ENCODE data around the gene SLC37A3.
"Not testable (repeated sequence)": the region's sequence is repeated elsewhere in the genome, so short reads cannot be mapped to it uniquely, and the experiment has no call there.

SLC37A3 gene

DNA sequence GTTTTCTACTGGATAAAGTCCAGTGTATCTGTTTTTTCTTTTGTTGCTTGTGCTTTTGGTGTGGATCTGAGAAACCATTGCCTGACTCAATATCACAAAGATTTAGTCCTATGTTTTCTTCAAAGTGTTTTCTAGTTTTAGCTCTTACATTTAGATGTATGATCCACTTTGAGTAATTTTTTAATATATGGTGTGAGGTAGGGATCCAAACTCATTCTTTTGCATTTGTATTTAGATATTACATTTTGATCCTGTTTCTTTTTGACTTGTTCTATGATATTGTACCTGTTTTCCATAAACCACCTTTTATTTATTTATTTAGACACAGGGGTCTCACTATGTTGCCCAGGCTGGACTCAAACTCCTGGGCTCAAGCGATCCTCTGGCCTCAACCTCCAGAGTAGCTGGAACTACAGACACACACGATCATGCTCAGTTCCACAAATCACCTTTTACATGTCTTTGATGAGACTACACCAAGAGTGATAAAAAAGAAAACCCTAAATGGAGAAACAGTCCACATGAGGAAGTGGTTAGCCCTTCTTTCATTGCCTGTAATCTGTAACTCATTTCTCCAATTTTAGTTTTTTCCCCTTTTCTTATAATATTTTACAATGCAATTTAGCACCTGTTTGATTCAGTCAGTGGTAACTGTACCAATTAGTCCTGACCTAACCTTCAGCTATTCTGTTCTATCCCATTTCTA is 86.0 kb downstream of the SLC37A3 start:
- no peak for DNase-seq (ENCODE audit: low read depth)

- DNase-seq (ENCODE audit: low read depth): not testable (repeated sequence)
Measured at GRCh38 chr7:140311128-140311527, 87.2 kb downstream of the SLC37A3 start.

DNA sequence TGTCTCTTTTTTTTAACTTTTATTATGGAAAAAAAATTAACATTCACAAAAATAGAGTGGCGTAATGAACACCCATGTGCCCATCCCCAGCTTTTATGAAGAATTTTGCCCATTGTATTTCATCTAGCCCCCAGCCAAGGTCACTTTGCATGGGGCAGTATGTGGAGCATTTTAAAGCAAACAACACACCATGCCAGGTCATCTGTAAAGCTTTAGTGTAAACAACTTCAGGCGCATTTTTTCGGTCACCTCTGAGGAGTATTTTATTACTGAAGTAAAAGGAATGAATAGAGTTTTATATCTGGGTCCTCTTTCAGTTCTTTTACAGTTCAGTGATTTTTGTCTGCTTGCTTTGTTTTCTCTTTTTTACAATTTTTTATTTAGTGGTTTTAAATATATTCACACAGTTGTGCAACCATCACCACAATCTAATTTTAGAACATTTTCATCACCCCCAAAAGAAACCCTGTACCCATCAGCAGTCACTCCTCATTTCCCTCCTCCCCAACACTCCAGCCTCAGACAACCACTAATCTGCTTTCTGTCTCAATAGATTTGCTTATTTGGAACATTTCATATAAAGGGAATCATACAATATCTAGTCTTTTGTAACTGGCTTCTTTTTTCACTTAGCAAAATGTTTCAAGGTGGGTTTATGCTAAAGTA is 87.9 kb downstream of the SLC37A3 start:
- no peak for DNase-seq (ENCODE audit: low read depth)

GRCh38 chr7:140308060-140308459 is 90.3 kb downstream of the SLC37A3 start:
- DNase-seq (ENCODE audit: low read depth): no peak

DNA sequence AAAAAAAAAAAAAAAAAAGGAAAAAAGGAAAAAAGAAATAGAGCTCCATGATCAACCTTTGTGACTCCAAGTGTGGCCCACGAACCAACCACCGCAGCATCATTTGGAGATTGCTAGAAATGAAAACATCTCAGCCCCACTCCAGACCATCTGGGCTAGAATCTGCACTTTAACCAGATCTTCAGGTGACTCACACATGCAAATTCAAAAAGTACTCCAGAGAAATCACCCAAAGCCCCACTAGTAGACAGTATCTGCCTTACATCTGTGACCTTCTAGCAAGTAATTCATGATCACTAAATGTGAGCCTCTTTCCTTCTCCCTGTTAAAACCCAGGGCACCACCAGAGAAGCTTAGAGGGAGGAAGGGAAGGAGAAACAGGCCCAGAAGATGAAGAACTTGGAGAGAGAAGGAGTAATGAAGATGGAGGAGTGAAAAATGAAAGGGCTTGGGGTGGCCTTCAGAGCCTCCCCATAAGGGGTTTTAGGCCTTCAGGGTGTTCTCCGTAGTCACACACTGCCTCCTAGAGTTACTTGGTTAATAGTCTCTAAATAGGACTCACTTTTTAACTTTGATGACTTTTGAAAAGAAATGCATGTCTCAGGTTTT is 94.0 kb downstream of the SLC37A3 start:
- no peak for DNase-seq (ENCODE audit: low read depth)

DNA sequence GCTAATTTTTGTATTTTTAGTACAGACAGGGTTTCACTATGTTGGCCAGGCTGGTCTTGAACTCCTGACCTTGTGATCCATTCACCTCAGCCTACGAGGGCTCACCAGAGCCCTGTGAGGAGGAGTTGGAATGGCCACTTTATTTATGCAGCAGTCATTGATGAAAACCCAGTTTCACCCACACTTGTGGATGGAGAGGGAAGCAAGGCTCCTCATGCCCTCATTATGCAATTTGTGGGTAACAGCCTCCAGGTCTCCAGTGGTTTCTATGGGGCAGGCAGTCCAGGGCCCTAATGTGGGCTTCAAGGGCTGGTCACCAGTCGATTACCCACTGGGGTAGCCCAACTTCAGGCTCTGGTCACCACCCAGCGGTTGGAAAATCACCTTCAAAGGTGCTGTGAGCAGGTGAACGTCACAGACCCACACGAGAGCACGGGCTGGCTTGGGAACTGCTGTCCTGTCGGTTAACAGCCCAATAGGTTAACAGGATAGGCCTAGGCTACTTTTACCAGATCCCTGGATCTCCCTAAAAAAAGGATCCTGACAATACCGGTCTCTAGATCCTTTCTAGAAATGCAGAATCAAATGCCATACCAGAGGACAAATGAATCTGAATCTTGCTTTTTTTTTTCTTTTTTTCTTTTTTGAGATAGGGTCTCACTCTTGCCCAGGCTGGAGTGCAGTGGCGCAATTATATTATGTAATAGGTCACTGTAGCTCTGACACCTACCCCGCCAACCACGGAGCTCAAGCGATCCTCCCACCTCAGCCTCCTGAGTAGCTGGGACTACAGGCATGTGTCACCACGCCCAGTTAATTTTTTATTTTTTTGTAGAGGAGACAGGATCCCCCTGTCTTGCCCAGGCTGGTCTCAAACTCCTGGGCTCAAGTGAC is 97.8 kb downstream of the SLC37A3 start:
- DNase-seq (ENCODE audit: low read depth): no peak

DNA sequence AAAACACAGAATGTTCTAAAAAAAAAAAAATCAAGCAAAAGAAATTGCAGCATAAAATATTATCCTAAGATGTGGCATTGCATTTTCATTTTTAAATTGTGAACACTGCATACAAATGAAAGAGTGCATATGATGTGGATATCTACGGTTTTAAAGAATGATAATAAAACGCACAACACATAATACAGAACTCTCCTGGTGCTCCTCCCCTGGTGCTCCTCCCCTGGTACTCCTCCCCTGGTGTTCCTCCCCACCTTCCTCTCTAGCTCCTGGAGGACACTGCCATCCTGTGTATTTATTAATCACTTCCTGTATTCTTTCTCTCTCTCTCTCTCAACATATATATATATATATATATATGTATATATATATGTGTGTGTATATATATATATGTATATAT is 100.1 kb downstream of the SLC37A3 start:
- no peak for DNase-seq (ENCODE audit: low read depth)

- no peak for DNase-seq (ENCODE audit: low read depth)
Measured at GRCh38 chr7:140297192-140297591, 101.1 kb downstream of the SLC37A3 start.

- no peak for DNase-seq (ENCODE audit: low read depth)
Measured at GRCh38 chr7:140295224-140295738, 103.0 kb downstream of the SLC37A3 start.

GRCh38 chr7:140294454-140294853 is 103.9 kb downstream of the SLC37A3 start:
- DNase-seq (ENCODE audit: low read depth): no peak

DNA sequence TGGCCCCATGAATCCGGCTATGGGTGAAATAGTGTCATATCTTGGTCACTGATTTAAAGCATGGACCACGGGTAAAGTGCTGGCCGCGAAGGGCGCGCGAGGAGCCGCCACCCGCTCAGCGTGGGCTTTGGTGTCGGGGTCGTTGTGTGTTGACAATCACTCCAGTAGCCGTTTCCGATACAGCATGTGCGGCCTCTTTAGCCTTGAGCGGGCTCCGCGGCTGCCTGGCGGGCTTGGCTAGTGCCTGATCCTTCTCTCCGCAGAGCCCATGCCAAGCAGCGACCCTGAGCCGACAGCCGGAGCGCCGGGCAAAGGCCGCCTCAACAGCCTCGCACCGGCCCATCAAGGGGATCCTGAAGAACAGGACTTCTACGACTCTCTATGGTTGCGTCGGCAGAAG is 105.9 kb downstream of the SLC37A3 start:
- DNase-seq (ENCODE audit: low read depth): no peak

- DNase-seq (ENCODE audit: low read depth): no peak
Measured at GRCh38 chr7:140289804-140290203, 108.5 kb downstream of the SLC37A3 start.

GRCh38 chr7:140287988-140288387 is 110.3 kb downstream of the SLC37A3 start:
- DNase-seq (ENCODE audit: low read depth): no peak

DNA sequence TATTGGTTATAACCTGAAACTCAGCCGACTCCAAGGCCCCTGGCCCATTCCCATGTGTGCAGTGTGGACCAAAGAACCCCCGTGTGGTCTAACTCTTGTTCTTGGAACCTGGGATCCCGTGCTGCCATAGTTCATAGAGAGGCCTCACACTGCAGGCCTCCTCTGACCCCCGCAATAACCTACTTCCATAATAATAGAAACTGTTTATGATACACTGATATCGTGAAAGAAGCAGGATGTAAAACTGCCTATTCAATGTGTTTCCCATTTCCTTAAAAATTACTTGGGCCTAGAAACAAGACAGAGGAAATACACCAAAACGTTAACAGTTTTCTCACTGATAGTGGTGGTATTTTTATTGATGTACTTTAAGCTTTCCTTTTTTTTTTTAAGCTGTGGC is 112.4 kb downstream of the SLC37A3 start:
- DNase-seq (ENCODE audit: low read depth): no peak

DNA sequence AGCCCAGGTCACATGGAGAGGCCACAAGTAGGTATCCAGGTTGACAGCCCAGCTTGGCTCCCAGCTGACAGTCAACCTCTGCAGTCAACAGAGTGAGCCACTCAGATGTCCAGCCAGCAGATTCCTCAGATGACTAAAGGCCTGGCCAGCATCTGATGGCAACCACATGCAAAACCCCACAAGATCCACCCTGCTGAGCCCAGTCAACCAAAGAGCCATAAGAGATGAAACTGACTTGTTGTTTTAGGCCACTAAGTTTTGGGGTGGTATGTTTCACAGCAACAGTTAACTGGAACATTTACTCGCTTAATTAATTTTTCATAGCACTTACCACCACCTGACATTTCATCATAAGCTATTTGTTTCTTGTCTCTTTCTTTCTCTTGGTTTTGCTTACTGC is 114.3 kb downstream of the SLC37A3 start:
- DNase-seq (ENCODE audit: low read depth): no peak

All from GM04504 (cell line).